CD4-positive, alpha-beta memory T cell (primary cell): Measurements from ENCODE around the gene PGS1. TPM values are rescaled to one million over a fixed set of nuclear protein-coding genes. Genes with fewer than 3 reads are reported as not detected.
A peak's percentile ranks its signal among the peaks of the same experiment; 100 is the strongest.

Experiments used
- CTCF ChIA-PET: fragments of 350-600 bp; sonication (Branson Sonifier 250); formaldehyde crosslinking; loops from one replicate; lab custom pipeline; 2021; ENCODE audit warnings: inconsistent platforms; ENCODE audit not compliant: partially characterized antibody; lab: Charles Lee
- POLR2A ChIA-PET: fragments of 350-600 bp; sonication (Branson Sonifier 250); formaldehyde crosslinking; loops from one replicate; lab custom pipeline; 2021; ENCODE audit not compliant: partially characterized antibody; lab: Charles Lee
- DNase-seq, 5 donors: peaks; one replicate each; pipeline versions ENCODE4 v3.0.0 to v3.0.0-alpha.2; 2020 to 2022; ENCODE audit warnings: mixed read lengths in 1 of 5
- H3K27ac ChIP-seq: one replicate; pipeline ENCODE4 v1.7.0; 2013; ENCODE audit warnings: low read depth, low read length
- H3K27me3 ChIP-seq: 2 replicates; pipeline ENCODE4 v1.7.0; 2013; ENCODE audit warnings: mild to moderate bottlenecking, low read length, moderate library complexity; ENCODE audit not compliant: insufficient read depth
- H3K36me3 ChIP-seq: 2 replicates; pipeline ENCODE4 v1.7.0; 2013; ENCODE audit warnings: mild to moderate bottlenecking, low read length, moderate library complexity; ENCODE audit not compliant: insufficient read depth
- H3K4me1 ChIP-seq: 2 replicates; pipeline ENCODE4 v1.7.0; 2013; ENCODE audit warnings: mild to moderate bottlenecking, low read length, moderate library complexity; ENCODE audit not compliant: insufficient read depth
- H3K4me3 ChIP-seq, 2 donors: one replicate each; pipeline ENCODE4 v1.7.0; 2013; ENCODE audit warnings: low read length in 2 of 2, mild to moderate bottlenecking in 1 of 2
- H3K9me3 ChIP-seq, 2 donors: one replicate each; pipeline ENCODE4 v1.7.0; 2013; ENCODE audit warnings: low read length in 2 of 2, control low read depth in 1 of 2; ENCODE audit not compliant: control insufficient read depth in 1 of 2
- H3K27ac Mint-ChIP-seq, 7 donors: one replicate each; pipeline ENCODE4 v1.8.0; 2020 to 2021; ENCODE audit warnings: mixed read lengths in 7 of 7, mild to moderate bottlenecking in 6 of 7, inconsistent platforms in 3 of 7, moderate library complexity in 3 of 7
- H3K27me3 Mint-ChIP-seq, 2 donors: one replicate each; pipeline ENCODE4 v1.8.0; 2020 to 2021; ENCODE audit warnings: mixed read lengths in 2 of 2
- H3K36me3 Mint-ChIP-seq, 2 donors: one replicate each; pipeline ENCODE4 v1.8.0; 2020 to 2021; ENCODE audit warnings: mixed read lengths in 2 of 2, inconsistent platforms in 1 of 2, mild to moderate bottlenecking in 1 of 2
- H3K4me1 Mint-ChIP-seq, 4 donors: one replicate each; pipeline ENCODE4 v1.8.0; 2020 to 2021; ENCODE audit warnings: mixed read lengths in 4 of 4, mild to moderate bottlenecking in 1 of 4
- H3K4me3 Mint-ChIP-seq, 8 donors: one replicate each; pipeline ENCODE4 v1.8.0; 2020 to 2021; ENCODE audit warnings: mixed read lengths in 8 of 8, mild to moderate bottlenecking in 7 of 8, moderate library complexity in 6 of 8, inconsistent platforms in 3 of 8
- H3K9me3 Mint-ChIP-seq, 8 donors: one replicate each; pipeline ENCODE4 v1.8.0; 2020 to 2021; ENCODE audit warnings: mixed read lengths in 8 of 8, mild to moderate bottlenecking in 5 of 8, inconsistent platforms in 3 of 8, moderate library complexity in 1 of 8
- intact Hi-C: fragments of 100-400 bp; cut with micrococcal nuclease; formaldehyde crosslinking; loops from one replicate; pipeline ENCODE4 v1.15.1; 2023
- polyA plus RNA-seq, 2 donors: library from polyadenylated mRNA; unstranded; fragments of 300-500 nt; fragmentation: Illumina TruSeq; gene quantifications; one replicate each; pipeline ENCODE4 v1.2.3, GENCODE V29; 2021
- total RNA-seq, 2 experiments: library from RNA; stranded (reverse); gene quantifications; one replicate each; pipeline ENCODE4 v1.2.3, GENCODE V29; 2021

Gene PGS1
- total and polyA plus RNA-seq, 4 experiments from 2014 or later: 33.9 to 84.8 (median 60.5) TPM

DNA sequence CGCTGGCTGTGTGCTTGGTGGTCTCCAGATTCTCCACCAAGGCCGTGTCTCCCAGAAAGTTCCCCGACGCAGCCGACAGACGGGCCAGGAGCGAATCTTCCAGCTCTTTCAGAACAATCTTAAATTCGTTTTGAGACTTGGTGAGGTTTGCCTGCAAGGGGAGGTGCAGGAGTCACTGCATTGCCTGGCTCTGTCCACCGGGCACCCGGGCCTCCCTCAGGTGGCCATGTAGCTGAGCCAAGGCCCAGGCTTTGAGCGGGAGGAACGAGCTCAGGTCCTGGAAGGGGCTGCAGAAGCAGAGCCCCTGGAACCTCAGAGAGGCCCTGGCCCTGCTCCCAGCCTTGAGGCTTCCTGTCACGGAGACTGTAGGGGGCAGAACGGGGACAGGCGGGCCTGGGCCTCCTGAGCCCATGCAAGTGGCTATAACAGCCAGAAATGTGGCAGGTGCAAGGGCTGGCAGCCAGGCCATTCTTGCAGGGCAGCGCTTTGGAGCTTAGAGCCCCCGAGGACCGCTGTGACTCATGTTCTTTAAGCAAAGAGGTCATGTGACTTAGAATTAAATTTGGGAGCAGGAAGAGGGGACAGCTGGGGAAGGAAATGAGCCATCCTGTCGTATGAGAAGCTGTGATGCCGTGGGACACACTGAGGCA is 72.4 kb downstream of the PGS1 start:
- H3K27me3 ChIP-seq: no peaks in the 10 kb centered on the region
- no peak overlapping the region for H3K27ac ChIP-seq
- Mint-ChIP-seq H3K36me3 (no peaks in the 10 kb centered on the region), H3K27ac (no peak overlapping the region), H3K9me3 (no peaks in the 10 kb centered on the region), H3K4me1 (peaks cover 0 to 2% (median 0%) of the 10 kb centered on the region in 4 donors), H3K27me3 (no peaks in the 10 kb centered on the region), H3K4me3 (no peak overlapping the region)
- H3K9me3 ChIP-seq: no peaks in the 10 kb centered on the region
- intact Hi-C loops: no loop called here
- ChIA-PET POLR2A (no interaction called here), CTCF (interaction anchor here (1.1 kb wide), 1 partner anchor 201 kb away, joined by 3 read pairs; no protein-coding TSS in a partner anchor)
- H3K4me3 ChIP-seq: no peak overlapping the region
- no peaks in the 10 kb centered on the region for H3K36me3 ChIP-seq
- no peak for DNase-seq
- no peaks in the 10 kb centered on the region for H3K4me1 ChIP-seq

- Histone ChIP-seq H3K9me3 (no peaks in the 10 kb centered on the region), H3K4me1 (no peaks in the 10 kb centered on the region), H3K4me3 (no peak overlapping the region), H3K36me3 (no peaks in the 10 kb centered on the region), H3K27ac (no peak overlapping the region), H3K27me3 (no peaks in the 10 kb centered on the region)
- Mint-ChIP-seq H3K27ac (no peak overlapping the region), H3K9me3 (no peaks in the 10 kb centered on the region), H3K4me1 (no peaks in the 10 kb centered on the region), H3K27me3 (no peaks in the 10 kb centered on the region), H3K36me3 (no peaks in the 10 kb centered on the region), H3K4me3 (no peak overlapping the region)
- ChIA-PET CTCF (interaction anchor here (1.0 kb wide), 1 partner anchor 392 kb away, joined by 3 read pairs; no protein-coding TSS in a partner anchor), POLR2A (no interaction called here)
- intact Hi-C loops: no loop called here
- no peak for DNase-seq
These were observed 73.3 kb downstream of the PGS1 start for GRCh38 chr17:78451753-78452152.

- Mint-ChIP-seq H3K4me1 (no peaks in the 10 kb centered on the region), H3K36me3 (no peaks in the 10 kb centered on the region), H3K4me3 (no peak overlapping the region), H3K9me3 (no peaks in the 10 kb centered on the region), H3K27me3 (no peaks in the 10 kb centered on the region), H3K27ac (no peak overlapping the region)
- Histone ChIP-seq H3K4me1 (no peaks in the 10 kb centered on the region), H3K27ac (no peak overlapping the region), H3K27me3 (no peaks in the 10 kb centered on the region), H3K9me3 (no peaks in the 10 kb centered on the region), H3K4me3 (no peak overlapping the region), H3K36me3 (no peaks in the 10 kb centered on the region)
- intact Hi-C loops: no loop called here
- ChIA-PET CTCF (no interaction called here), POLR2A (no interaction called here)
- no peak for DNase-seq
These were observed 75.9 kb downstream of the PGS1 start for GRCh38 chr17:78454346-78454745.

GRCh38 chr17:78458091-78458490 is 79.6 kb downstream of the PGS1 start:
- DNase-seq: no peak
- Mint-ChIP-seq H3K27me3 (peaks cover 0 to 2% of the 10 kb centered on the region in 2 donors), H3K4me3 (no peak overlapping the region), H3K36me3 (no peaks in the 10 kb centered on the region), H3K4me1 (no peaks in the 10 kb centered on the region), H3K27ac (peak overlapping the region in 1 of 7 donors; percentile 70), H3K9me3 (no peaks in the 10 kb centered on the region)
- H3K36me3 ChIP-seq: no peaks in the 10 kb centered on the region
- no peak overlapping the region for H3K4me3 ChIP-seq
- no peaks in the 10 kb centered on the region for H3K4me1 ChIP-seq
- CTCF ChIA-PET: interaction anchor here (1.3 kb wide), 1 partner anchor 10 kb away, joined by 3 read pairs; no protein-coding TSS in a partner anchor
- H3K9me3 ChIP-seq: no peaks in the 10 kb centered on the region
- H3K27me3 ChIP-seq: no peaks in the 10 kb centered on the region
- no peak overlapping the region for H3K27ac ChIP-seq
- intact Hi-C loops: no loop called here
- POLR2A ChIA-PET: no interaction called here

DNA sequence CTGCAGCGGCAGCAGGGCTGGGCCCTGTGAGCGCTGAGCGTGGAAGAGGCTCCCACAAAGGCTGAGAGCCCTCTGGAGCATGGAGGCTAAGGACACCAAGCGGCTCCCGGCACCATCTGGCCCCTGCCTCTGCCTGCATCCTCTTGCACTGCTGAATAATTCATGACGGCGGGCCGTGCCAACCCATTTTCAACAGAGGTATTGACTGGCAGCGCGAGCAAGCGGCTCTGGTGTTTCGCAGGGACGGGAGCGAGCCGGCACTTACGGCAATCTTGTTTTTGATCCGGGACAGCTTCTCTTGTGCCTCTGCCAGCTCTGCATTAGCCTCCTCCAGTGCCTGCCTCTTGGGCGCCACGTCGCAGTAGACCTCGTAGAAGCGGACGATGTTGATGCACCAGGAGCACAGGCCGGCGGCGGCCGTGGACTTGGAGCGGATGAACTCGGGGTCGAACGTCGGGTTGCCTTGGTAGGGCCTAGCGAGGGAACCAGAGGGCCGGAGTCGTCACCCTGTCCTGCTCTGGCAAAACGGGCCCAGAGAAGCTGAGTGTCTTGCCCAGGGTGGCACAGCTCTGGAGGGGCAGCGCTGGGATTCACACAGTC is 80.4 kb downstream of the PGS1 start:
- Mint-ChIP-seq H3K4me3 (no peak overlapping the region), H3K9me3 (no peaks in the 10 kb centered on the region), H3K4me1 (no peaks in the 10 kb centered on the region), H3K36me3 (no peaks in the 10 kb centered on the region), H3K27me3 (peaks cover 0 to 2% of the 10 kb centered on the region in 2 donors), H3K27ac (no peak overlapping the region)
- no peak overlapping the region for H3K27ac ChIP-seq
- no peaks in the 10 kb centered on the region for H3K27me3 ChIP-seq
- DNase-seq: no peak
- CTCF ChIA-PET: interaction anchor here (0.8 to 1.3 kb wide), 2 partner anchors 11 to 224 kb away, joined by 3 read pairs; no protein-coding TSS in a partner anchor
- intact Hi-C loops: no loop called here
- H3K4me1 ChIP-seq: no peaks in the 10 kb centered on the region
- H3K36me3 ChIP-seq: no peaks in the 10 kb centered on the region
- no peak overlapping the region for H3K4me3 ChIP-seq
- no peaks in the 10 kb centered on the region for H3K9me3 ChIP-seq
- POLR2A ChIA-PET: no interaction called here

DNA sequence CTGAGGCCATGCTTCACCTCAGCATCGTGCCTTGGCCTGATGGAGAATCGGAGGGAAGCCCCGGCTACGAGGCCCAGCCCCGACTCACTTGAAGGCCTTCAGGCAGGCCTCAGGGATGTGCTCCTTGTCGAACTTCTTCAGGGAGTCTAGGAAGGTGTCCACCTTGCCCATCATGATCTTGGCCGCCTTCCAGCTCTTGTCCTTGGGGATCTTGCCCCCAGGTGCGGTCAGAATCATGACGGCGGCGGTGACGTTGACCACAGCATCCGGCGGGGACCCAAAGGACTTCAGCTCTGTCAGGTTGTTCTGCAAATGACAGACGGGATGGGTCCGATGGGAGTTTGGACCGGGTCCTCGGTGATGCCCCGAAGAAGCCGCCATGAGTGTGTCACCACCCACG is 81.2 kb downstream of the PGS1 start:
- Histone ChIP-seq H3K36me3 (no peaks in the 10 kb centered on the region), H3K27me3 (no peaks in the 10 kb centered on the region), H3K9me3 (no peaks in the 10 kb centered on the region), H3K27ac (no peak overlapping the region), H3K4me3 (no peak overlapping the region), H3K4me1 (no peaks in the 10 kb centered on the region)
- H3K27me3 Mint-ChIP-seq: peaks cover 0 to 2% of the 10 kb centered on the region in 2 donors
- no peak overlapping the region for H3K4me3 Mint-ChIP-seq
- ChIA-PET CTCF (interaction anchor here (0.8 kb wide), 1 partner anchor 225 kb away, joined by 3 read pairs; no protein-coding TSS in a partner anchor), POLR2A (no interaction called here)
- no peaks in the 10 kb centered on the region for H3K9me3 Mint-ChIP-seq
- no peaks in the 10 kb centered on the region for H3K36me3 Mint-ChIP-seq
- intact Hi-C loops: no loop called here
- no peak for DNase-seq
- H3K27ac Mint-ChIP-seq: no peak overlapping the region
- no peaks in the 10 kb centered on the region for H3K4me1 Mint-ChIP-seq

DNA sequence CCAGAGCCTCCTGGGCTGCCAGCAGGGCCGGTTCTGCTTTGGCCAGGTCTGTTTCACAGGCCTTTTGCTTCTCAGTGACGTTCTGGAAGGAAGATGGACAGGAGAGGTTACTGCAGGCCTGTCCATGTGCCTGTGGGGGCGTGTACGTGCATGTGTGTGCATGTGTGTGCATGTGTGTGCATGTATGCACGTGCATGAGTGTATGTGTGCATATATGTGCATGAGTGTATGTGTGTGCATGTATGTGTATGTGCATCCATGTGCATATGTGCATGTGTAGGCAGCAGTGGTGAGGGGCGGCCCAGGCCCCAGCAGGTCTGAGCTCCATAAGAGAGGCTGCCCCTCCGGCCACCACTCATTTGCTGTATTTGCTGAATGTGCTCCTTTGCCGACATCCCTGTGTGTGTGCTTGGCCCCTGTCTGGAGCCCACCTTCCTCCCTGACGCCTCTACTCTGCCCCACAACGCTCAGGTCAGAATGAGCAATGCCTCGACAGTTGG is 81.8 kb downstream of the PGS1 start:
- Mint-ChIP-seq H3K9me3 (no peaks in the 10 kb centered on the region), H3K27ac (no peak overlapping the region), H3K4me1 (no peaks in the 10 kb centered on the region), H3K4me3 (no peak overlapping the region), H3K27me3 (peaks cover 0 to 2% of the 10 kb centered on the region in 2 donors), H3K36me3 (no peaks in the 10 kb centered on the region)
- no peaks in the 10 kb centered on the region for H3K9me3 ChIP-seq
- ChIA-PET POLR2A (no interaction called here), CTCF (no interaction called here)
- DNase-seq: no peak
- no peaks in the 10 kb centered on the region for H3K4me1 ChIP-seq
- H3K27ac ChIP-seq: no peak overlapping the region
- H3K27me3 ChIP-seq: no peaks in the 10 kb centered on the region
- intact Hi-C loops: no loop called here
- H3K36me3 ChIP-seq: no peaks in the 10 kb centered on the region
- H3K4me3 ChIP-seq: no peak overlapping the region
